ENCODE results near the gene BTBD18. TPM values are rescaled to one million over a fixed set of nuclear protein-coding genes. Genes with fewer than 3 reads are reported as not detected.
"Not testable (repeated sequence)": the region's sequence is repeated elsewhere in the genome, so short reads cannot be mapped to it uniquely, and the experiment has no call there.

BTBD18 gene
- polyA plus RNA-seq, 3 donors = 0.10 TPM; not detected in 2

GRCh38 chr11:57727185-57727584 lies 24.4 kb downstream of the BTBD18 start:
- Histone ChIP-seq H2AFZ (ENCODE audit: insufficient read depth, low read depth, low read length, poor library complexity, severe bottlenecking) (no peak overlapping the region), H3K4me2 (replicated peaks; ENCODE audit: extremely low read depth, low read length, poor library complexity, severe bottlenecking) (no peak overlapping the region), H3K9me3 (replicated peaks in 1 of 2; ENCODE audit: control insufficient read depth in 1 of 2, insufficient read depth in 1 of 2, low read length in 2 of 2) (no peaks in the 10 kb centered on the region), H3K27me3 (ENCODE audit: control insufficient read depth in 2 of 2, insufficient read depth in 2 of 2, low read length in 2 of 2) (no peaks in the 10 kb centered on the region), H4K20me1 (ENCODE audit: insufficient read depth, low read length) (peaks cover 53% of the 10 kb centered on the region), H3K4me3 (replicated peaks in 1 of 3; ENCODE audit: low read depth in 2 of 3, low read length in 3 of 3) (no peak overlapping the region), H3K27ac (ENCODE audit: low read depth in 1 of 2, low read length in 2 of 2) (no peak overlapping the region), H3K9ac (ENCODE audit: insufficient read depth, low read length, poor library complexity, severe bottlenecking) (no peak overlapping the region), H3K4me1 (ENCODE audit: control insufficient read depth in 1 of 2, insufficient read depth in 2 of 2, low read length in 2 of 2) (no peaks in the 10 kb centered on the region), H3K36me3 (replicated peaks in 1 of 2; ENCODE audit: control insufficient read depth in 1 of 2, insufficient read depth in 2 of 2, low read length in 2 of 2) (peaks cover 5 to 47% of the 10 kb centered on the region in 2 donors), H3K79me2 (ENCODE audit: insufficient read depth, low read length) (peaks cover 86% of the 10 kb centered on the region)
- Mint-ChIP-seq H3K27ac (no peak overlapping the region), H3K36me3 (peaks cover 10 to 23% of the 10 kb centered on the region in 2 donors), H3K9me3 (no peaks in the 10 kb centered on the region), H3K4me3 (no peak overlapping the region), H3K4me1 (peaks cover 10% of the 10 kb centered on the region), H3K27me3 (ENCODE audit: low read depth in 3 of 3) (peaks cover 0 to 1% (median 0%) of the 10 kb centered on the region in 3 donors)
- intact Hi-C loops (cut with micrococcal nuclease) = no loop called here
- TF ChIP-seq CTCF (IDR thresholded peaks at IDR 0.05) = no peak
- no CpG with 5 or more reads among the region's 2 CpGs for WGBS (ENCODE audit: insufficient coverage)
- DNase-seq = no peak

- H3K27me3 Mint-ChIP-seq (ENCODE audit: low read depth in 3 of 3); H3K27ac Mint-ChIP-seq; H3K9ac ChIP-seq (ENCODE audit: insufficient read depth, low read length, poor library complexity, severe bottlenecking); H3K4me2 ChIP-seq (replicated peaks; ENCODE audit: extremely low read depth, low read length, poor library complexity, severe bottlenecking); H3K4me3 ChIP-seq (replicated peaks in 1 of 3; ENCODE audit: low read depth in 2 of 3, low read length in 3 of 3); DNase-seq; H3K27ac ChIP-seq (ENCODE audit: low read depth in 1 of 2, low read length in 2 of 2); H2AFZ ChIP-seq (ENCODE audit: insufficient read depth, low read depth, low read length, poor library complexity, severe bottlenecking); H3K9me3 Mint-ChIP-seq; H3K4me3 Mint-ChIP-seq; intact Hi-C loops (cut with micrococcal nuclease); H3K27me3 ChIP-seq (ENCODE audit: control insufficient read depth in 2 of 2, insufficient read depth in 2 of 2, low read length in 2 of 2); H3K9me3 ChIP-seq (replicated peaks in 1 of 2; ENCODE audit: control insufficient read depth in 1 of 2, insufficient read depth in 1 of 2, low read length in 2 of 2): not testable (repeated sequence)
- Mint-ChIP-seq H3K36me3 (peaks cover 15 to 36% of the 10 kb centered on the region in 2 donors), H3K4me1 (peaks cover 15% of the 10 kb centered on the region)
- Histone ChIP-seq H3K36me3 (replicated peaks in 1 of 2; ENCODE audit: control insufficient read depth in 1 of 2, insufficient read depth in 2 of 2, low read length in 2 of 2) (peaks cover 8 to 21% of the 10 kb centered on the region in 2 donors), H4K20me1 (ENCODE audit: insufficient read depth, low read length) (peaks cover 32% of the 10 kb centered on the region), H3K79me2 (ENCODE audit: insufficient read depth, low read length) (peaks cover 74% of the 10 kb centered on the region), H3K4me1 (ENCODE audit: control insufficient read depth in 1 of 2, insufficient read depth in 2 of 2, low read length in 2 of 2) (peaks cover 14 to 21% of the 10 kb centered on the region in 2 donors)
- WGBS (ENCODE audit: insufficient coverage) = no CpG with 5 or more reads among the region's 34 CpGs
Observed at GRCh38 chr11:57716726-57717125, 34.9 kb downstream of the BTBD18 start.
